Stimulated activated CD8-positive, alpha-beta memory T cell treated with anti-CD3 and anti-CD28 coated beads, Interleukin-7, amount 100 ng/mL, for 24 hours (primary cell): ENCODE measurements around the gene ASPSCR1.
"Not testable (repeated sequence)": the region's sequence is repeated elsewhere in the genome, so short reads cannot be mapped to it uniquely, and the experiment has no call there.

Experiments
- DNase-seq: peaks from one replicate; pipeline ENCODE4 v3.0.0-alpha.2; 2020; ENCODE audit warnings: low read depth

Gene ASPSCR1

DNA sequence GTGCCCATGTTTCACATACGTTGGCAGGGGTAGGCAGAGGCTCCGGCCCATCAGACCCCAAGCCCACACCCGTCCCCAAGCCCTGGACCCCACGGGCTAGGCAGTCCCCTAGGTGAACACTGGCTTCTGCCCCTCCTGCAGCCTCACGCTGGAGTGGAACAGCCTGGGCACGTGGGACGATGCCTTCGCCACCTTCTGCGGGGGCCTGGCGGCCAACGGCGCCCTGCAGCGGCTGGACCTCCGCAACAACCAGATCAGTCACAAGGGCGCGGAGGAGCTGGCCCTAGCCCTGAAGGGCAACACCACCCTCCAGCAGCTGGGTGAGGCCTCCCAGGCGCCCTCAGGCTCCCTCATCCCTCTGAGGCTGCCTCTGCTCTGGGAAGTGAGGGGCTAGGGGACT is 47.4 kb downstream of the ASPSCR1 start:
- no peak for DNase-seq

DNA sequence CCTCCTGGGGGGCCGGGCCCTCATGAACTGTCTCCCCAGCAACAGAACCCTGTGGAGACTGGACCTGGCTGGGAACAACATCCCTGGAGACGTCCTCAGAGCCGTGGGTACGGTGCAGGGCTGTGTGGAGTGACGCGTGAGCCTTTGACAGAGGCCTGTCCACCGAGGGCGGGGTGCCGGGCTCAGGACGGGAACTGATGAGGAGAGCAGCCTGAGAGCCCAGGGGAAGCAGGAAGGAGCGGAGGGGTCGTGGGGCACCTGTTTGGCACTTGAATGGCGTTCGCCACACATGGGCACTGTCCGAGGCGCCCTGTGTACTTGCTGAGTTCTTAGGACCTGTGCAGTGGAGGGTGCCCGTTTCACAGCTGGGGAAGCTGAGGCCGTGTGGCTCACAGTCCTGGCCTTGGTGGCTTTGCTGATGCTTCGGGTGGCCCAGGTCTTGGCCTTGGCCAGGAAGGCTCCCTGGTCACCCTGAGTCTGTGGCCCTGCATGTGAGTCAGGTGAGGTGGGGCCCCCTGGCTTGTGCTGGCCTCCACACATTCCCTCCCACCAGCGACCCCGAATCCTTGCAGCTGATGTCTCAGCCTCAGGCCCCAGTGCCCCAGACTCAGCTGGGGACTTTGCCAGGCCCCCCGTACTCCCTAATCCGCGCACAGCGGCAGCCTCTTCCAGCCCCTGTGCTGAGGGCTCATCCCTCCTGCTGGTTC is 48.1 kb downstream of the ASPSCR1 start:
- no peak for DNase-seq

DNA sequence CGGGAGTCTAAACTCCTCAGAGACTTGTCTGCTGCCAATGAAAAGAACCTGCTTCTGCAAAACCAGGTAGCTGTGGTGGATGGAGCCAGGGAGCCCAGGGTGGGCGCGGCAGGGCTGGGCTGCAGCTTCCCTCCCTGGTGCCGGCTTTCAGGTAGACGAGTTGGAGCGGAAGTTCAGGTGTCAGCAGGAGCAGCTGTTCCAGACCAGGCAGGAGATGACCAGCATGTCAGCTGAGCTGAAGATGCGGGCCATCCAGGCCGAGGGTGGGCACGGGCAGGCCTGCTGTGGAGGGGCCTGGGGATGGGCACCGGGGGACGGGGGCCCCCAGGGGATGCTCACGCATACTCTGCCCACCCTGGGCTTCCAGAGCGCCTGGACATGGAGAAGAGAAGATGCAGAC is 50.8 kb downstream of the ASPSCR1 start:
- DNase-seq = no peak

DNA sequence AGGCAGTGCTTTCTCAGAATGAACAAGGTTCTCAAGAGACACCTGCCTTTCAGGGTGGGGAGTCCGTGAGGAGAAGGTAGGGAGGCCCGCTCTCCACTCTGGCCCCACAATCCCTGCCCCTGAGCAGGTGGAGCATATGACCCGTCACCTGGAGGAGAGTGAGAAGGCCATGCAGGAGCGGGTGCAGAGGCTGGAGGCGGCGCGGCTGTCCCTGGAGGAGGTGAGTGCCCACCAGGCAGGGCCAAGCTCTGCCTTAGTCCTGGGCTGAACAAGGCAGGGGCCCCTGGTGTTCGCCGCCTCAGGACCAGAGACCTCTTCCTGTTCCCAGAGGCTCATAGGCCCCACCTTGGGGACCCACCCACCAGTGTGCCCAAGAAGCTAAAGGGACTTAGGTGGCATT is 51.5 kb downstream of the ASPSCR1 start:
- no peak for DNase-seq

DNA sequence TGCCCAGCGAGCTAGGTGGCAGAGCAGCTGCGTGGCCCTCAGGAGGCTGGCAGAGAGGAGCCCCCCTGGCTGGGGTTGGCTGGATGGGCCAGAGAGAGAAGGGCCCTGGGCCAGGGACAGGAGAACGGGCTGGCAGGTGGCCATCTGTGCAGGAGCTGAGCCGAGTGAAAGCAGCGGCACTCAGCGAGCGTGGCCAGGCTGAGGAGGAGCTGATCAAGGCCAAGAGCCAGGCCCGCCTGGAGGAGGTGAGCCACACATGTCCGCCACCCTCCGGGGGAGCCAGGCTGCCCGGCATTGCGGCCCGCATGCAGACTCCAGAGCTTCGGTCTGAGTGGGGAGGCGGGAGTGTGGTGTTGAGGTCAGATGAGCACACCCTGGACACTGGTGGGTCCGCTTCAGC is 52.0 kb downstream of the ASPSCR1 start:
- no peak for DNase-seq

DNA sequence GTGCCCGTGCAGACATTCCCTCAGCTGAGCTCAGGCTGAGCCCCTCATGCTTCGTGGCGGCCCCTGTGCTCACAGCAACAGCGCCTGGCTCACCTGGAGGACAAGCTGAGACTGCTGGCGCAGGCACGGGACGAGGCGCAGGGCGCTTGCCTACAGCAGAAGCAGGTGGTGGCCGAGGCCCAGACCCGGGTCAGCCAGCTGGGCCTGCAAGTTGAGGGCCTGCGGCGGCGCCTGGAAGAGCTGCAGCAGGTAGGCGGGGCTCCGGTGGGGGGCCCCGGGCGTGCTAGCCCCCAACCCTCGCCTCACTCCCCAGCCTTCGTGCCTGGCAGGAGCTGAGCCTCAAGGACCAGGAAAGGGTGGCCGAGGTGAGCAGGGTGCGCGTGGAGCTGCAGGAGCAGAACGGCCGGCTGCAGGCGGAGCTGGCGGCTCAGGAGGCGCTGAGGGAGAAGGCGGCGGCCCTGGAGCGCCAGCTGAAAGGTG is 52.6 kb downstream of the ASPSCR1 start:
- DNase-seq = no peak

DNA sequence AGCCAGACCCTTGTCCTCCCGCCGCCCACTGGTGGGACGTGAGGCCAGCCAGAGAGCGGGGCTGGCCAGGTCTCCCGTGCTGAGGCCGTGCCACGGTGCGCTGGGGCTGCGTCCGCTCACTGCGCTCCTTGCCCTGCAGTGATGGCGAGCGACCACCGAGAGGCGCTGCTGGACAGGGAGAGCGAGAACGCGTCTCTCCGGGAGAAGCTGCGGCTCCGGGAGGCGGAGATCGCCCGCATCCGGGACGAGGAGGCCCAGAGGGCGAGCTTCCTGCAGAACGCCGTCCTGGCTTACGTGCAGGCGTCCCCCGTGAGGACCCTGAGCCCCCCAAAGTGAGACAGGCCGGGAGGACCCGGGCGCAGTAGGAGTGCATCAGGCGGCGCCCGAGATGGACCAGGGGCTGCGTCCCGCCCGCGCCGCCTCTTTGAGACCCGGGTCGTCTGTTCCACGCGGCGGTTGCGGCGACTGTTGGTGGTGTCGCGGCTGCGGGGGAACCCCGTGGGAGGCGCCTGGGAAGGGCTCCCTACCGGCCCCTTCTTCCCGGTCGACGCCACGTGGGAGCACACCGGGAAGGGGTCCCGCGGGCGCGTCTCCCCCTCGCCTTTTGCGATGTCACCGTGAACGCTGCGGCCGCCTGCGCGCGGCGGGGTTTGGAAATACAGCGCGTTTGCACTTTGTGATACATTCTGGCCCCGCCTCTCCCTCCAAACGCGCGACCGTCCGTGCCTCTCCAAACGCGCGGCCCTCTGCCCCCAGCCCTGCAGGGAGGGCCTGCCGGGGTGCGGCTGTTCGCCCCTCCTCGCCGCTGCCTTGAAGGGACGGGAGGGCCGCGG is 53.3 kb downstream of the ASPSCR1 start:
- DNase-seq = peak; percentile 61

DNA sequence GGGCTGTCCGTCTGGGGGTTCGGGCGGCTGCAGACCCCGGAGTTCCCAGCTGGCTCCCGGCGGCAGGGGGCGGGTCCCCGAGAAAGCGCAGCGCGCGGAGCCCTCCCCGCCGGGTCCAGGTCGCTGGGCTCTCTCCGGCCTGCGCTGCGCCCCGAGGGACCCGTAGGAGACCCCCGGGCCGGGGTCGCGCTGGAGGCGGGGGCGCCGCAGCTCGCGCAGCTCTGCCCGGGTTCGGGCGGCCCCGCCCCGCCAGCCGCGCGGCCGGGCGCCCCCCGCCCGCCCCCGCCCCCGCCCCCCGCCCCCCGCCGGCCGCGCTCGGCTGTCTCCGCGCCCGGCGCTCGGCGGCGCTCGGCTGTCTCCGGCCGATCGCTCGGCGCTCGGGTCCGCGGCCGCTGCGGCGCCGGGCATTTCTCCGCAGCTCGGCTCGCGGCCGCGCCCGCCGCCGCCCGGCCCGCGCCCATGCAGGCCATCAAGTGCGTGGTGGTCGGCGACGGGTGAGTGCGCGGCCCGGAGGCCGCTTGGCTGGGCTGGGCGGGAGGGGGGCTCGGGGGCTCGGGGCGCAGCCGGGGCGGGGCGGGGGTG is 54.0 kb downstream of the ASPSCR1 start, which contains the start of gene RAC3:
Gene RAC3 (plus strand): TSS at position 376 of the 582 bp plus-strand sequence. CDS start 84 bp downstream, at position 460.
- no peak for DNase-seq

DNA sequence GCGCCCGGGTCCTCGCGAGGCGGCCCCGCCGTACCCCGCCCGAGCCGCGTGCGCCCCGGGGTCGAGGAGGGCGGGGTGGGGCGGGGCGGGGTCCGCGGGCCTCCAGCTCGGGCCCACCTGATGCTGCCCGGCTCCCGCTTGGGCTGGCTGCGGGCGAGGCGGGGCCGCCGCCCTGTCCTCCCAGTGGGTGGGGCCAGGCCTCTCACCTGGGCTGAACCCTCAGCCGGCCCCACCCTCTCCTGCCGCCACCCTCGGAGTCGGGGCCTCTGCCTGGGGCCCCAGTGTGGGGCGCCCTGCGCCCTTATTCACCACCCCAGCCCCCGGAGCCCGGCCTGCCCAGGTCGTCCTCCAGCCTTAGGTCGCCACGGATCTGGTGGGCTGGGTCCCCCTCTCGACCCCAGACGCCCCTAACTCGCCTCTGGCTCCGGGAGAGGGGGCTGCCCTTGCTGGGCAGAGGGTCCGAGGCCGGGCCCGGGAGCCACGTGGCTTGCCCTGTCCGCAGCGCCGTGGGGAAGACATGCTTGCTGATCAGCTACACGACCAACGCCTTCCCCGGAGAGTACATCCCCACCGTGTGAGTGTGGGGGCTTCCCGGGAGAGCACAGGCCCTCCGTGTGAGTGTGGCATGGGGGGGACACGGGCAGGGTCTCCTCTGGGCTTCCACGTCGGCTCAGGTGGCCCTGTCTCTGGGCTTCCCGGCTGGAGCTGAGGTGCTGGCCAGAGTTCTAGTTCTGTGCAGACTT is 54.6 kb downstream of the ASPSCR1 start:
- DNase-seq = no peak

DNA sequence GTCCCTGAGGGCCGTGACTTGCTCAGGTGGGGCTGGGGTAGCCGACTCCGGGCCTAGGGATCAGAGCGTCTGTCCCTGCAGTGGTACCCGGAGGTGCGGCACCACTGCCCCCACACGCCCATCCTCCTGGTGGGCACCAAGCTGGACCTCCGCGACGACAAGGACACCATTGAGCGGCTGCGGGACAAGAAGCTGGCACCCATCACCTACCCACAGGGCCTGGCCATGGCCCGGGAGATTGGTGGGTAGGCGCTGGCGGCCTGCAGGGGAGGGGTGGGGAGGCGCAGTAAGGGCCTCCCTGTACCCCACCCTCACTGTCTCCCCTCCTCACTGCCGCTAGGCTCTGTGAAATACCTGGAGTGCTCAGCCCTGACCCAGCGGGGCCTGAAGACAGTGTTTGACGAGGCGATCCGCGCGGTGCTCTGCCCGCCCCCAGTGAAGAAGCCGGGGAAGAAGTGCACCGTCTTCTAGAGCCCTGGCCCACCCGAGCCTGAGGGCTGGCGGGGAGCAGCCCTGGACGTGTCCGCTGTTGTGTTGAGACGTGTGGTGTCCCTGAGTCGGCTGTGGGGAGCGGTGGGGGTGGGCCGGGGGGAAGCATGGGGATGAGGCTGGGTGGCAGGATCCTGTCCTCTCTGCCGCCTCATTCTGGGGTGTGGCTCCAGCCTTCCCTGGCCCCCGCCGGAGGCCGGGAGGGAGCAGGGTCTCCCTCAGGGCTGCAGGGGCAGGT is 56.1 kb downstream of the ASPSCR1 start:
- DNase-seq = no peak

DNA sequence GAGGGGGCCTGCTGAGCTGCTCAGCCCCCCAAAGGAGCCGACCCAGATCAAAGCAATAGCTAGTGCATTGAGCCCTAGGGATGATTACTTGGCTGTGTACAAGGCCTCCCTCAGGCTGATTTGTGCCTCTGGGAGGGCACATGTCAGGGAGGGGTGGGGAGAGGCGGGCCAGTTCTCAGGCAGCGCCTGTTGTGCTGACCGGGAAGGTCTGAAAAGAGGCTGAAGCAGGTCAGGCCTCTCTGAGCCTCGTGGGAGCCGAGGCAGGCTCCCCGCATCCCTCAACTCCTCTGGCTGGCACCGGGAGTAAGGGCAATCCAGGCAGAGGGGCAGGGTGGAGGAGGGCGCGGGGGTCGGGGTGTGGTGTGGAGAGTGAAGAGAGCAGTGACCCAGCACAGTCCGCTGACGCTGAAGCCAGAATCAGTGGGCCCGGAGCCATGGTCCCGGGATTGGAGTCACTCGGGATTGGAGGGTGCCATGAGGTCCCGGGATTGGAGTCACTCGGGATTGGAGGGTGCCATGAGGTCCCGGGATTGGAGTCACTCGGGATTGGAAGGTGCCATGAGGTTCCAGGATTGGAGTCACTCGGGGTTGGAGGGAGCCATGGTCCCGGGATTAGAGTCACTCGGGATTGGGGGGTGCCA is 57.1 kb downstream of the ASPSCR1 start:
- no peak for DNase-seq

DNA sequence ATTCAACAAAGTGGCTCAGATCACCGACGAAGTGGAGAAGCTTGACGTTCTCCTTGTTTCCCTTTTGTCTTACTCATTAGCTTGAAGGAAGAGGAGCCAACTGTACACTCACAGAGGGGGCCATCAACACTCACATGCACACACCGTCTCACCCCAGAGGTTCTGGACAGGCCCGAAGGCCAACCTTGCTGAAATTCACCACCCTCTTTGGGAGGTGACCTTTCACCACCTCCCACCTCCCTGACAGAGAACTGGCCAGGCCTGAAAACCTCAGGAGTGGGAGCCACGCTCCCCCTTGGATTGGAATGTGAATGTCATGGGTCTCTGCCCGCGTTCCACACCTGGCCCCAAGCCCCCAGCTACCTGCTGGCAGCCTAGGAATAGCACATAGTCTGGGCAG is 58.1 kb downstream of the ASPSCR1 start:
- DNase-seq = no peak

DNA sequence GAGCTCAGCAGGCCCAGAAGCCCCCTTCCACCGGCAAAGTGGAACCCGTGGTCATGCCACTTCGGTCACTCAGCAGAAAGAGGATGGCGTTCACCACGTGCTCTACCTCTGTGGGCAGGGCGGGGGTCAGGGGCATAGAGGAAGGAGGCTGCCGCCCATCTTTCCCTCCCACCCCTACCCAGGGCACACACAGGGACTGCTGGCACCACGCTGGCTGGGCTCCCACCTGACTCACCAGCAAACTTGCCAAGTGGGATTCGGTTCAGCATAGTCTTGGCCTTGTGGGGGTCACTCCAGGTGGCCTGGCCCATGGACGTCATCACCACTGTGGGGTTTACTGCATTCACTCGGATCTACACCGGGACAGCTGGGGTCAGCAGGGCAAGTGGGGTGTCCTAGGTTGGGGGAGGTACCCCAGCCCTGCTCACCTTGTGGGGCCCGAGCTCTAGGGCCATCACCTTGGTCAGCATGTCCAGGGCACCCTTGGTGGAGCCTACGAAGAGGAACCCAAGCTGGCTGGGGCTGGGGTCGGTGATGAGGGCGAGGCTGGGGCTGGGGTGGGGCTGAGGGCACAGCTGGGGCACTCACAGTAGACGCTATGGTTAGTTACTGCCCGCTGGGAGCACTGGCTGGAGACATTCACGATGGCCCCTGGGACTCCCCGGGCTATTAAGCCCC is 58.7 kb downstream of the ASPSCR1 start:
- no peak for DNase-seq

DNA sequence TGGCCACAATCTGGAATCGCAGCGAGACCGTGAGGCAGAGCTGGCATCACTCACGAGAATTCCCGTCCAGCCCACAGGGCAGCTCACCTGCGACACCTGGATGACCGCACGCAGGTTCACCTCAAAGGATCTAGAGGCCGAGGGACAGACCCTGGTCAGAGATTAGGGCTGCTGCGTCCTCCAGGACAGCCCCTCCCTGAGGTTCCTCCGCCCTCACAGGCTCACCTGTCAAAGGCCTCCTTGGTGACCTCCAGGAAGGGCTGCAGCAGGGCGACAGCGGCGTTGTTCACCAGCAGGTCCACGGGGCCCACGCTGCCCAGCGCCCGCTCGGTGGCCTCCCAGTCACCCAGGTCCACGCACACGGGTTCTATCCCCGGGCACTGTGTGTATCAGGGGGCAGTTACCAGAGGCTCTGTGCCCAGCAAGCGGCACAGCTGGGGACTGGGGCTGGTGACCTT is 59.2 kb downstream of the ASPSCR1 start:
- no peak for DNase-seq

DNA sequence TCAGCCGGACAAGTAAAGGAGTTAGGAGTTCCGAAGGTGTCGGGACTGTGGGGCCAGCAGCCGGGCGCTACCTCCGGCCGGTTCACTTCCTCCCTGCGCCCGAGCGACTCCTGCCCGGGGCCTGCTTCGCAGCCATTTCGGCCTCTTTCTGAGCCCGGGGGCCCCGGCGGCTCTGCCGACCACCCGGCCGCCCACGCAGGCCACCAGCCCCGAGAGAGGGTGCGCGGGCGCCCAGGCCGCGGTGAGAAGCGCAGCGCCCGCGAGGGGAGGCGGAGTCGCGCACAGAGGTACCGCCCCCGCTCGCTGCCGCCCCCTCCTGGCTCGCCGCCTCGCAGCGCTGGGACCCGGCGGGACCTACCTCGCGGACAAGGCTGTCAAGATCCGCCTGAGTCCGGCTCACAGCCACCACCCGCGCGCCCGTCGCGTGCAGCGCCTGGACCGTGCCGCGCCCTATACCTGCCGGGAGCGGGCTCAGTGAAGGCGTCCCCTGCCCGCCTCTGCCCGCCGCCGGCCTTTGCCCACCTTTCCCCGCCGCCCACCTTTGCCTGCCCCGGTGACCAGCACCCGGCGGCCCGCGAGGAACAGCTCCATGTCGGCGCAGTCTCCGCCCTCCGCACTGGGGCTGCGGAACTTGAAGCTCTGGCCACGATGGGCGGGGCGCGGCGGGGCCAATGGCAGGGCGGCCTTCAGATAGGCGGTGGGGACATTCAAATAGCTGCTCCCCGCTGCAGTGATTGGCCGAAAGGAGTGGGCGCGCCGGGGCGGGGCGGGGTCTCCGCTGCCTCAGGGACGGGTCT is 59.9 kb downstream of the ASPSCR1 start, which contains the start of gene DCXR:
Gene DCXR (minus strand): TSS at position 606 of the 797 bp plus-strand sequence. CDS start 15 bp downstream, at position 591.
- DNase-seq = peak; percentile 91

DNA sequence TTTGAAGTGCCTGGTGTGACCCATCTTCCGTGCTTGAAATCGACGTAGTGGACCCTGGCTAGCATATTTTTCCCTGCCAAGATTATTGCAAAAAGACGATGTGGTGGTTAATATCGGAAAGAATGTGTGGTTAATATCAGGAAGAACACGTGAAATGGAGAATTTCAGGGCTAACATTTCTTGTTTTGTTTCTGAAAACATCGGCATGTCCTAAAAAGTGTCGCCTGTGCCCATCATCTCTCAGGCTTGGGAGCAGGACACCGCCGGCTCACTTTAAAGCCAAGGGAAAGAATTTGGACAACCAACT is 60.4 kb downstream of the ASPSCR1 start:
- DNase-seq = no peak

DNA sequence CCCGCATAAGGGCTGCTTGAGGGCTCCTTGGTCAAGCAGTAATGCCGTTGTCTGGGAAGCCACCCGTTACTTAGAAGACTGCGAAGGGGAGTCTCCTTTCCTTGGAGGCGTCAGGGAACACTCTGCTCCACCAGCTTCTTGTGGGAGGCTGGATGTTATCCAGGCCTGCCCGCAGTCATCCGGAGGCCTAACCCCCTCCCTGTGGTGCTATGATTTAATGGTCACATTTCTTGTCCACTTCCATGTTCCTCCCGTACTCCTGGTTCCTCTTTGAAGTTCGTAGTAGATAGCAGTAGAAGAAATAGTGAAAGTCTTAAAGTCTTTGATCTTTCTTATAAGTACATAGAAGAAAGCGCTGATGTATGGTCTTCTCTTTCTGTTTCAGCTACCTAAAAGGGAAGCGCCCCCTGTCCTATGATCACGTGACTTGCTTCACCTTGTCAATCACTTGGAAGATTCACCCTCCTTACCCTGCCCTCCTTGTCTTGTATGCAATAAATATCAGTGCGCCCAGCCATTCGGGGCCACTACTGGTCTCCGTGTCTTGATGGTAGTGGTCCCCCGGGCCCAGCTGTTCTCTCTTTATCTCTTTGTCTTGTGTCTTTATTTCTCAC is 61.5 kb downstream of the ASPSCR1 start:
- not testable (repeated sequence) for DNase-seq

DNA sequence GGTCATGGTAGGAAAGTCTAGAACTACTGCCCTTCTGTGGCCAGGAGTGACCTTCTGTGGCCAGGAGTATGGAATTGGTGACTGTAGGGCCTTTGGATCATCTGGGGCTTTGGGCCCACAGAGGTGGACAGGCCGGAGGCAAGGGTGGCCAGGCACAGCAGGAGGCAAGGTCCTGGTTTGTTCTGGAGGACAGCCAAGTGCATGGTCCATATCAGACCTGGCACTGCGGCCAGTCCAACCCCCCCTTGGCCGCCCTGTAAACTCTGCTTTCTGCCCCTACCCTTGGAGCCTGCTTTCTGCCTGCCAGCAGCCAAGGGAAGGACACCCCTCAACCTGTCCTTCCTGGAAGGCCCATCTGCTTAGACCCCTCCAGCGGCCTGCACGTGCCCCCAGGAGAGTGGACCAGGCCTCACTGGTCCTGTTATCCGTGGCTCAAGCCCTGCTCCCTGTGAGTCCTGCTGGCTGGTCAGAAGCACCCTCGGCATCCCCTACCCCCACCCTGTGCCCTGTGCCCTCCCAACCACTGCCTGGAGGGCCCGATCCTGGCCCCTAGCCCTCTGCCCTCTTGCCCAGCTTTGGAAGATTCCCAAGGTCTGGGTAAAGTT is 62.4 kb downstream of the ASPSCR1 start:
- no peak for DNase-seq
